Fibroblast of skin of abdomen (primary cell): ENCODE results near the gene TEX2.
"Not testable (repeated sequence)": the region's sequence is repeated elsewhere in the genome, so short reads cannot be mapped to it uniquely, and the experiment has no call there.

ENCODE experiments used
- DNase-seq: peaks from one replicate; pipeline ENCODE4 v3.0.0-alpha.2; 2013

The TEX2 gene

DNA sequence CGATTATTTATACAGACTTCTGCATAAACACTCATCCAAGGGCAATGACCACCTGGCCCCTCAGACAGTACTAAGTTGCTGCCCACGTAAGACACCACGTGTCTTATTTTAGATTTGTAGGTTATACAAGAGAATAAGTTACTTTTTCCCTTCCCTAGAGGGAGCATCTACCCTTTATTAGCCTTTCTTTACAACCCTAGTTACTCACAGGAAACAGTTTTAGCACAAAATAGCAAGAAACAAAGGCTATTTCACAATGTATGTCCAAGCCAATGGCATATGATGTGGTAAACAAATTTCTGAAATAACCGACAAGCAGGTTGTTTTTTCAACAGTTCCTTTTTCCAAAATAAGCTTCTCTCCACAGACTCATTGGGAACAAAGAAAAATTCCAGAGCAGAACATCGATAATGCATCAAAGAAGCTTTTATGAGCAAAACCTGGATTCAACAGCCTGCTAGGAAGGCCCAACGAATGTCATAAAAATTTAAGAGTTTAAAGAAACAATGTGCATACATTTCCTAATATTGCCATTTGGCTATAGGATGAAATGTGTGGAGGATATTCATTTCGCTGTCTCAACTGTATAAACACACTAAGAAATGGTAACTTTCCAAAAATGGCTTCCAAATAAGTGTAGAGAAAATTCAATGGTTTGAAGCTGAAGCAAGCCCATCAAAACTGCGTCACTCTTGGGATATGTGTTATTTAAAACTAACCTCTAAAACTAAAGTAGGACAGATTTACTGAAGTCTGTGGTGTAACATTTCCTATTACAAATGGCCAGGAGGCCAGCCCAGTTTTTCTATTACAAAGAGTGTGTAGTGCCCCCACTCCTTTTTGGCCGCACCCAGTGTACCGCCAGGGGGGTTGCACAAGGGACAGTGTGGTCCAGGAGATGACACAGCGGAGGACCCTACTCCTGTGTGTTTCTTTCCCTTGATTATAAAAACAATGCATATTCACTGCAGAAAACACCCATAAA is 82.7 kb downstream of the TEX2 start:
- no peak for DNase-seq

GRCh38 chr17:64179024-64179423 is 84.0 kb downstream of the TEX2 start:
- DNase-seq: not testable (repeated sequence)

DNA sequence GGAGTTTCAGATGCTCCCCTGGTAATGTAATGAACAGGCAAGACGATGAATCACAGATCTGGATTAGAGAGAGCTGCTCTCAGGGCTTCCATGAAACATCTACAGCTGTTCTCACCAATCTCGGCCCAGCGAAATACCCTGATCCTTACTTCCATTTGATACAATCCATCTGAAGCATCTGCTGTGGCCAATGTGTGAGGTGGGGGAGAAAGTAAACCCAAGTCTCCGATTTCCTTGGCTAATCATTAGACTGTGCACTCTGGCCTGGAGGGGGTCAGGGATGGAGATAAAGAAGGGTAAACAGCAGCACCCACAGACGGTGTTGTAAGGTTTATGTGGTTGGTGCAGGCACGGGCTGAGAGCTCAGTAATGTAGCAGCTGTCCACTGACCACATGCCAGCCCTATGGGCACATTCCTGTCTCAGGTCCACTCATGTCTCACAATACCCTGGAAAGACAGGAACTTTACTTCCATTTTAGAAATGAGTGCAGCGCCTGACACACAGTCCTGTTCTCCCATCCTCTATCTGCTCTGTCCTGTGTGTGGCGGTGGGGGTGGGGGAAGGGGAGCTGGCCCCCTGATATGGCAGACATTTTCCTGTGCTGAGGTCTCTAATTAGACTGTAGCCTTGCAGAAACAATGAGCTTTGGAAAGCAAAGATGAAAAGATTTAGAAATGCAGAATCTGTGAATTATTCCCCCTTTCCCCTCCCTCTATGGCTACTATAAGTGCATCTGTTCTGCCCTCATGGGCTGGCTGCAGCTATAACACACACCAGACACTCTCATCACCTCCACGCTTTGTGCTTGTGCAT is 84.8 kb downstream of the TEX2 start:
- peak; percentile 35 for DNase-seq

GRCh38 chr17:64177311-64178010 is 85.6 kb downstream of the TEX2 start:
- no peak for DNase-seq

GRCh38 chr17:64176556-64176955 is 86.5 kb downstream of the TEX2 start:
- no peak for DNase-seq

DNA sequence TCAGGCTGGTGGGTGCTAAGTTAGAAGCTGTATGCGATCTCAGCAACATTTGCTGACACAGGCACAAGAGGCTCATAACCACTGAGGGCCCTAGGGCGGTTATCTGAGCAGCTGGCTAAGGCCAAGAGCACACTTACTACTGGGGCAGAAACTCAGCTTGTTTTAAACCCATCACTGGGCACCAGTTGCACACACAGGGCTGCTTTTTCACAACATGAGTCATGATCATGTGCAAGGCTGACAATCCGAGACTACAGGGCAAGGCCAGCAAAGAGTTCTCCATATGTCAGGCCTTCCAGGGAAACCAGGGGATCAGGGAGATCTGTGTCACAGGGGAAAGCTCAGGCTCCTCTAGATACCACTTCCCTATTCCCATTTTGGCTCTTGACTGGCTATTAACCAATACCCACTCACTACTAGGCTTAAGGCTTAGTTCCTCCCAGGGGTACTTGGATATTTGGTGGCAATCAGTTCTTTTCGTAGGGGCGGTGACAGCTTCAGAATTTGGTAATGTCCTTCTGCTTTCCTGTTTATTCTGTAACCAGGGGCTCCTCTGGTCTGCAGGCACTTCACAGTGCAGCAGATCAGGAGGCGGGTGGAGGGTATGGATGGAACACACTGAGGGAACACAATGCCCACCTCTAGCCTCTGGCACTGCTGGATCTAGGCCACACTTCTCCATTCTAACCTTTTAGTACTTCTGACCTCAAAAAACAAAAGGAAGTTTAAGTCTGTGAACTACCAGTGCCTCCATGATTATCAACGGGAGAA is 88.2 kb downstream of the TEX2 start:
- peak; percentile 36 for DNase-seq

- DNase-seq: no peak
These were observed 89.4 kb downstream of the TEX2 start for GRCh38 chr17:64173646-64174045.

GRCh38 chr17:64172510-64172909 is 90.5 kb downstream of the TEX2 start:
- no peak for DNase-seq

GRCh38 chr17:64171041-64171440 is 92.0 kb downstream of the TEX2 start:
- no peak for DNase-seq

DNA sequence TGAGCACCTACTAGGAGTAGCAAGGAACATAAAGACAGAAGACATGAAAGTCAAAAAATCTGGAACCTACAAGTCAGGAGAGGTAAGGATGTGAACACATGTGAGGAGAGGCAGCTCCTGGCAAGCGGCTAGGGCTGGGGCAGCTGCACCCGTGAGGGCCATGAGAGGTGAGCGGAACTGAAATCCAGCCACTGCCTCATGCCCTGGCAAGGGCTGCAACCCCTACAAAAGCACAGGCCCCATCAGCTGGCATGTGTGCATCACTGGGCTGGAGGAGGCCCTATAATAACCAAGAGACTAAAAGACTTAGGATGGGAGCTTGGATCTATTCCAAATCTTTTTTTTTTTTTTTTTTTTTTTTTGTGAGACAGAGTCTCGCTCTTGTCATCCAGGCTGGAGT is 92.8 kb downstream of the TEX2 start:
- no peak for DNase-seq

GRCh38 chr17:64167666-64168065 is 95.4 kb downstream of the TEX2 start:
- not testable (repeated sequence) for DNase-seq

DNA sequence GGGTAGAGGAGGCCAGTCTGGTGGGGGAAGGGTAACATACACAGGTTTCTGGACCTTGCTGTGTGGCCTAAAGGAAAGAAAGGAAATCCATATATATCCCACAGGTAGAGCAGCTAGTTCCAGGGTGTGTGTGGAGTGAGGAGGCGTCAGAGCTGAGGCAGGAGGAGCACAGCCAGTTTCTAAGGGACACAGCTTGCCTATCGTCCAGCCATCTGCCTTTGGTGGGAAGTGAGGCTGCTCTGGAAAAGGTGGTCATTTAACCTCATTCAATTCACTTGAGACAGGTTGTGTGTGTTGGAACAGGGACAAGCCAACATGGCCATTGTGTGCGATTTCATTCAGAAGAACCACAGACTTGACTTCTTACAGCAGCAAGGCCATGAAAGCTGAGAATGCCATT is 96.2 kb downstream of the TEX2 start:
- DNase-seq: no peak

DNA sequence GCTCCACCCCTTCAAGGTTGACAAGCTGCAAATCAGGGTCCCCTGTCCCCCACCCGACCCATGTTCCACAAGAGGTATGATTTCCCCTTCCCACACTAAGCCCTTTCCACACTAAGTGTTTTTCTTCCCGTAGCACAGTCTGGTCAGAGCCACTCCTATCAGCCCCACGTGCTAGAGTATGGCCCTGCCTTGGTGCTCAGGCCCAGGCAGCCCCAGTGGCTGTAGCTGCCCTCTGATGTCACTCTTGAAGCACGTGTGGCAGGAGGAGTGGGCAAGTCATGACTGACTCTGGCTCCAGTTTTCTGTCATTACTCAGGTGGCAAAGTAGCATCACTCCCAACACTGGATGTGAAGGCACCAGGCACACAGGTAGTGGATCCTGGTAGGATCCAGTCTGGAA is 97.7 kb downstream of the TEX2 start:
- DNase-seq: no peak

DNA sequence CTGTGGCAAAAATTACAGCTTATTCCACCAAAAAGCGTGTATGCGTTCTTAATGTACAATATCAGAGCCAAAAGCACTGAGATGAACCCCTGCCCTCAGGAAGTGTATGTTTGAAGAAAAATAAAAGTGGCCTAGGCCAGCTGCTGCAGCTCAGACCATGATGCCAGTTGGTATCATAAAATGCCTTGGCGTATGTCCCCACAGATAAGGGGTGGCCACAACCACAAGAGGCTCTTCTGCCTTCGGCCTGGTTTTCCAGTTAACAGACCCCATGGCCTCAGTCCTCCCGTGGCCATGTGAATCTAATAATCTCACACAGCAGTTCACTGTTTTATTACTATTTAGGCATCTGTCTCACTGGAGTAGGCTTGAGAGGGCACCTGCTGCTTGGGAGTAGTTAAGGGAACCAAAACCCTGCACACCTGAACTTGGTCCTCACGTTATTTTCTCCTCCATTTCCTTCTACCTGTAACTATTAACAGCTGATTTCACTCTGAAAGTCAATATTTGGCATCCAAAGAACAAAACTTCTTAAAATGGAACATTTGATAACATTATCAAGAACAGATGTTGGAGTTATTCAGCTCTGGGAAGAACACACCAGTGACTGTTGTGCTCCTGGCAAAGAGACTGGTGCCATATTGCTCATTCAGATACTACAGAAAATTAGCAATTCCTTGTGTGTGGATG is 98.3 kb downstream of the TEX2 start:
- DNase-seq: no peak

DNA sequence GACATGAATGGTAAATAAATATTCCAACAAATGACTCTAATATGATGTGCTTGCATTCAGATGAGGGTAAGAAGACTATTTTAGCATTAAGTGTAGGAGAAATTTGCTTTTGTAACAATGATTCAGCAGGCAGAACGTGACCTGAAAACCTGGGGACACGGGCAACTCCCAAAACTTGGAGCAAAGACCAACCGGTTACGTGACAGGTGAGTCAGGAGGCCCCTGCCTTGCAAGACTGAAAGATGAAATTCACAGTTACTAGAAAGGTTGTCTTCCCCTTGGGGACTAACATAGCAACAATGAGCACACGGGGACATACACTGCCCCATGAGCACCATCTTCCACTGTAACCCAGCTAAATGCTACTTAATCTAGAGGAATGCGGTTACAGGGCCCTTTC is 99.6 kb downstream of the TEX2 start:
- no peak for DNase-seq

DNA sequence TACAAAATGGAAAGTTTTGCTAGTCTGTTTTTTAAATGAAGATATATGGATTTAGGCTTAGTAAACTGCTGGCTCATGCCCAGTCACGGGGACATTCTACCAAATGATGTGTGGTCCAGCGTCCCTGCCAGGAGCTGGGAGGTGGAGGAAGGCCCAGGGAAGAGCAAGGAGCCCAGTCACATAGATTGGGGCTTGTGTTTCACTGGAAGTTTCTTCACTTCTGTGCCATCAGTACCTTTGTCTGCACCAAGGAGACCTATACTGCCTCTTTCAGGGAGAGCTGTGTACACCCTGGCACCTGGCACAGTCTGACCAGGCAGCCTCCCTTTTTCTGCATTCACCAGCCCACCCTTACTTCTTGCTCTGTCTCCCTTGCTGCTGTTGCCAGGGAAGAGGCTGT is 100.5 kb downstream of the TEX2 start:
- no peak for DNase-seq

DNA sequence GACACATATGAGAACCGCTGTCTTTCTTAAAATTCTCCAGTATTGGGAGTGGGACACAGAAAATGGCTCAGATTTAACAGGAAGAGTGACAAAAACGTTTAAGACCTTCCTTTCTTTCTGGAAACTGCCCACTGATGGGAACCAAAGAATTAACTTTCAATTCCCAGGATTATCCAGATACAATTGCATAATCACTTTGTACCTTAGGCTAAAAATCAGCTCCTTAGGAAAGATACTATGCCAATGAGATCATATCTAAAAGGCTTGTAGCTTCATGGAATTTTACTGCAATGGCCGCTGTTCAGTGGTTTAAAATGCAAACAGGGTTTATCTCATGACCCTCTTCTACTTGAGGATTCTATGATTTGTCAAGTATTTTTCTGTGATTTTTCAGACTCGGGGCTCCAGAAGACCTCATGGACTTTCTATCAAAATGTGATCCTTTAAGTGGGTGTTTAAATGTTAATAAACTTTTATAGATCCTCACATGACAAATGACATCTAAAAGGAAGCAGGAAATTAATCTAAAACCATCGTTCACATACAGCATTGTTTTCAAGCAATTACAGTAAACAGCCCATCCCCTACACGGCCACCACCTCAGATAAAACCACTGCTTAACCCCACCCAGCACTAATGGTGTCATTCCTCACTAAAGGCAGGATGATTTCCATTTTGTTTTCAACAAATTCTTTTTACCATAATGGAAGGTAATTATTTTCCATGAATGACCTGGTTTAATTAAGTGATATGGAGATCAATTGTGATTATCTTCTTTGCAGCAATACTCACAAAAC is 101.5 kb downstream of the TEX2 start:
- DNase-seq: no peak

GRCh38 chr17:64160378-64160777 is 102.7 kb downstream of the TEX2 start:
- peak; percentile 61 for DNase-seq

GRCh38 chr17:64158831-64159590 is 104.0 kb downstream of the TEX2 start:
- DNase-seq: no peak

GRCh38 chr17:64158406-64158805 is 104.7 kb downstream of the TEX2 start:
- DNase-seq: no peak
